IMR-90 (cell line): Measurements from ENCODE around the gene ZYG11A.

Experiments used
- MAFK ChIP-seq: IDR thresholded peaks from 2 replicates; pipeline ENCODE4 v1.6.1; 2012; ENCODE audit warnings: low read depth, low read length, improper control_type of control experiment
- POLR2A ChIP-seq: IDR thresholded peaks from 2 replicates; pipeline ENCODE4 v1.6.1; 2012; ENCODE audit warnings: mild to moderate bottlenecking, low read depth, low read length
- TF ChIP-seq, protein P1 (sequence below): conservative IDR thresholded peaks from 2 replicates; pipeline ENCODE4 v1.5.1; 2012; ENCODE audit warnings: mild to moderate bottlenecking, low read depth, low read length, improper control_type of control experiment
- TF ChIP-seq, protein P2 (sequence below): fragments of 150-350 bp; IDR thresholded peaks from 2 replicates; pipeline ENCODE4 v1.6.1; 2017; ENCODE audit warnings: mild to moderate bottlenecking, antibody characterized with exemption, low read length, low read depth

DNA sequence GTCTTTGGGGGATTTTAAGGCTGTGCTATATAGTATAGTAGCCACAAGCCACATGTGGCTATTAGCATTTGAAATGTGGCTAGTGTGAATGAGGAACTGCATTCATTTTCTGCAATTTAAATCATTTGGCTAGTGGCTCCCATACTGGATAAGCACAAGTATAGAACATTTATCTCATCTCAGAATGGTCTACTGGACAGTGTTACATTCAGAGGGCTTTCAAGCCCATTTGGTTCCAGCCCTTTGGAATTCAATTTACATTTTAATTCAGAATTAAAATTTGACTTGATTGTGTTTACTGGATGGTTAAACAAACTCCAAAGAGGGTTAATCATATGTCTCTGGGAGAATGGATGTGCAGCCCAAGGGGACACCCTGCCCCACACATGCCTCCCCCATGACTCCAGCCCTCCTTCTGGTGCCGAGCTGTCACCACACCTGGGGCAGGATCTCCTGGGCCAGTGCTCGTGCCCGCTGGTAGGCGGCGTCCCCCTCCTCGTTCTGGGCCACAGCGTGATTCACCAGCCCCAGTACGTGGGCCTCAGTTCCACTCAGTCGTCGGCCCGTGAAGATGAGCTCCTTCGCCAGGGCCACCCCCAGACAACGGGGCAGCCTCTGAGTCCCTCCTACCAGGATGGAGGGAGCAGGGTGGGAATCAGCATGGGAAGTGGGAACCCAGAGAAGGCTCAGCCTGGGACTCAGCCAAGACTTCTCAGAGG is 61.8 kb downstream of the ZYG11A start:
- TF ChIP-seq MAFK (no peak), POLR2A (no peak)
- TF ChIP-seq, protein P1, sequence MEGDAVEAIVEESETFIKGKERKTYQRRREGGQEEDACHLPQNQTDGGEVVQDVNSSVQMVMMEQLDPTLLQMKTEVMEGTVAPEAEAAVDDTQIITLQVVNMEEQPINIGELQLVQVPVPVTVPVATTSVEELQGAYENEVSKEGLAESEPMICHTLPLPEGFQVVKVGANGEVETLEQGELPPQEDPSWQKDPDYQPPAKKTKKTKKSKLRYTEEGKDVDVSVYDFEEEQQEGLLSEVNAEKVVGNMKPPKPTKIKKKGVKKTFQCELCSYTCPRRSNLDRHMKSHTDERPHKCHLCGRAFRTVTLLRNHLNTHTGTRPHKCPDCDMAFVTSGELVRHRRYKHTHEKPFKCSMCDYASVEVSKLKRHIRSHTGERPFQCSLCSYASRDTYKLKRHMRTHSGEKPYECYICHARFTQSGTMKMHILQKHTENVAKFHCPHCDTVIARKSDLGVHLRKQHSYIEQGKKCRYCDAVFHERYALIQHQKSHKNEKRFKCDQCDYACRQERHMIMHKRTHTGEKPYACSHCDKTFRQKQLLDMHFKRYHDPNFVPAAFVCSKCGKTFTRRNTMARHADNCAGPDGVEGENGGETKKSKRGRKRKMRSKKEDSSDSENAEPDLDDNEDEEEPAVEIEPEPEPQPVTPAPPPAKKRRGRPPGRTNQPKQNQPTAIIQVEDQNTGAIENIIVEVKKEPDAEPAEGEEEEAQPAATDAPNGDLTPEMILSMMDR = no peak
- TF ChIP-seq, protein P2, sequence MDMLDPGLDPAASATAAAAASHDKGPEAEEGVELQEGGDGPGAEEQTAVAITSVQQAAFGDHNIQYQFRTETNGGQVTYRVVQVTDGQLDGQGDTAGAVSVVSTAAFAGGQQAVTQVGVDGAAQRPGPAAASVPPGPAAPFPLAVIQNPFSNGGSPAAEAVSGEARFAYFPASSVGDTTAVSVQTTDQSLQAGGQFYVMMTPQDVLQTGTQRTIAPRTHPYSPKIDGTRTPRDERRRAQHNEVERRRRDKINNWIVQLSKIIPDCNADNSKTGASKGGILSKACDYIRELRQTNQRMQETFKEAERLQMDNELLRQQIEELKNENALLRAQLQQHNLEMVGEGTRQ = no peak
